Caco-2 (cell line): ENCODE results near the gene C18orf63. TPM values are rescaled to one million over a fixed set of nuclear protein-coding genes. Genes with fewer than 3 reads are reported as not detected.

Experiments
- BruUV-seq: library from RNA; stranded (reverse); fragments of 400-500 nt; replicated peaks from 2 replicates; lab custom pipeline; 2021; lab: Mats Ljungman, UMichigan
- CTCF ChIA-PET: fragments of 300-600 bp; sonication (Branson Sonifier 250); formaldehyde crosslinking; loops from one replicate; lab custom pipeline; 2022; ENCODE audit warnings: antibody characterized with exemption; lab: Charles Lee
- POLR2A ChIA-PET: fragments of 300-600 bp; sonication (Branson Sonifier 250); formaldehyde crosslinking; loops from one replicate; lab custom pipeline; 2022; ENCODE audit warnings: antibody characterized with exemption; lab: Charles Lee
- DNase-seq, 2 experiments: peaks; one replicate each; pipeline versions ENCODE4 v3.0.0 to v3.0.0-alpha.2; 2020 to 2022
- H3K27me3 ChIP-seq: replicated peaks from 2 replicates; pipeline ENCODE4 v1.6.0; 2011; ENCODE audit warnings: low read length; ENCODE audit not compliant: control insufficient read depth, insufficient read depth
- H3K36me3 ChIP-seq: 2 replicates; pipeline ENCODE4 v1.5.1; 2011; ENCODE audit warnings: low read length; ENCODE audit not compliant: control insufficient read depth, insufficient read depth
- H3K4me1 ChIP-seq: fragments of 250-450 bp; sonication (Bioruptor Pico); 2 replicates; pipeline ENCODE4 v1.5.1; 2020; ENCODE audit warnings: mild to moderate bottlenecking
- H3K4me3 ChIP-seq: 2 replicates; pipeline ENCODE4 v1.5.1; 2011; ENCODE audit warnings: low read depth, mild to moderate bottlenecking, control low read depth, low read length
- H3K9me3 ChIP-seq: fragments of 250-450 bp; sonication (Bioruptor Pico); 2 replicates; pipeline ENCODE4 v1.5.1; 2020; ENCODE audit warnings: mild to moderate bottlenecking, moderate library complexity
- H3K27ac Mint-ChIP-seq: one replicate; pipeline ENCODE4 v1.8.0; 2022; ENCODE audit warnings: mixed read lengths; ENCODE audit not compliant: unreplicated experiment
- H3K27me3 Mint-ChIP-seq: one replicate; pipeline ENCODE4 v1.8.0; 2022; ENCODE audit warnings: mixed read lengths; ENCODE audit not compliant: insufficient read depth, unreplicated experiment
- H3K36me3 Mint-ChIP-seq: one replicate; pipeline ENCODE4 v1.8.0; 2022; ENCODE audit warnings: mild to moderate bottlenecking, mixed read lengths; ENCODE audit not compliant: insufficient read depth, unreplicated experiment
- H3K4me1 Mint-ChIP-seq: one replicate; pipeline ENCODE4 v1.8.0; 2022; ENCODE audit warnings: low read depth, mixed read lengths; ENCODE audit not compliant: unreplicated experiment
- H3K4me3 Mint-ChIP-seq: one replicate; pipeline ENCODE4 v1.8.0; 2022; ENCODE audit warnings: mild to moderate bottlenecking, moderate library complexity, mixed read lengths; ENCODE audit not compliant: unreplicated experiment
- H3K9me3 Mint-ChIP-seq: one replicate; pipeline ENCODE4 v1.8.0; 2022; ENCODE audit warnings: mixed read lengths; ENCODE audit not compliant: unreplicated experiment
- CTCF ChIP-seq, 2 experiments: fragments of 200-600 bp in 1 of 2; IDR thresholded peaks; 1 replicate in 1 of 2; 2 replicates in 1 of 2; pipeline versions ENCODE4 v1.5.1 to v1.8.0; 2011 to 2022; ENCODE audit warnings: antibody characterized with exemption in 1 of 2, control low read depth in 1 of 2, inconsistent platforms in 1 of 2, low read depth in 1 of 2, low read length in 1 of 2, mild to moderate bottlenecking in 1 of 2, moderate library complexity in 1 of 2; ENCODE audit not compliant: insufficient read depth in 1 of 2, severe bottlenecking in 1 of 2, unreplicated experiment in 1 of 2
- intact Hi-C: fragments of 100-400 bp; cut with micrococcal nuclease; formaldehyde crosslinking; loops from one replicate; pipeline ENCODE4 v1.10.0; 2022; ENCODE audit not compliant: unreplicated experiment
- total RNA-seq: library from RNA; stranded (reverse); gene quantifications from 2 replicates; pipeline ENCODE4 v1.2.3, GENCODE V29; 2022

Gene C18orf63
- total RNA-seq, 1 experiment from 2014 or later: not detected

- intact Hi-C loops: no loop called here
- DNase-seq: no peak
- Mint-ChIP-seq H3K9me3 (peaks cover 18% of the 10 kb centered on the region), H3K27ac (peak overlapping the region; percentile 42), H3K4me1 (peaks cover 24% of the 10 kb centered on the region), H3K27me3 (no peaks in the 10 kb centered on the region), H3K36me3 (no peaks in the 10 kb centered on the region), H3K4me3 (peak overlapping the region; percentile 15)
- POLR2A ChIA-PET: no interaction called here
- CTCF ChIA-PET: no interaction called here
- no peak for TF ChIP-seq CTCF (IDR thresholded peaks at IDR 0.05; ENCODE audit: insufficient read depth in 1 of 2, low read depth in 1 of 2, low read length in 1 of 2, severe bottlenecking in 1 of 2, unreplicated experiment in 1 of 2)
- Histone ChIP-seq H3K27me3 (no peaks in the 10 kb centered on the region), H3K4me3 (no peak overlapping the region), H3K36me3 (no peaks in the 10 kb centered on the region), H3K9me3 (no peaks in the 10 kb centered on the region), H3K4me1 (peaks cover 13% of the 10 kb centered on the region)
- BruUV-seq: no TSS peak
Measured at GRCh38 chr18:74334242-74334893, 18.7 kb downstream of the C18orf63 start.

- ChIA-PET CTCF (no interaction called here), POLR2A (no interaction called here)
- Mint-ChIP-seq H3K4me3 (no peak overlapping the region), H3K27me3 (no peaks in the 10 kb centered on the region), H3K36me3 (no peaks in the 10 kb centered on the region), H3K4me1 (peaks cover 18% of the 10 kb centered on the region), H3K9me3 (peaks cover 18% of the 10 kb centered on the region), H3K27ac (no peak overlapping the region)
- Histone ChIP-seq H3K27me3 (no peaks in the 10 kb centered on the region), H3K36me3 (no peaks in the 10 kb centered on the region), H3K9me3 (no peaks in the 10 kb centered on the region), H3K4me3 (no peak overlapping the region), H3K4me1 (peaks cover 13% of the 10 kb centered on the region)
- no TSS peak for BruUV-seq
- intact Hi-C loops: no loop called here
- TF ChIP-seq CTCF (IDR thresholded peaks at IDR 0.05; ENCODE audit: insufficient read depth in 1 of 2, low read depth in 1 of 2, low read length in 1 of 2, severe bottlenecking in 1 of 2, unreplicated experiment in 1 of 2): no peak
- no peak for DNase-seq
Measured at GRCh38 chr18:74336656-74337055, 21.0 kb downstream of the C18orf63 start.

GRCh38 chr18:74337155-74337911, 21.7 kb downstream of the C18orf63 start:
- H3K27ac Mint-ChIP-seq: peak overlapping the region; percentile 57
- Histone ChIP-seq H3K9me3 (no peaks in the 10 kb centered on the region), H3K4me3 (no peak overlapping the region), H3K36me3 (no peaks in the 10 kb centered on the region), H3K4me1 (peaks cover 13% of the 10 kb centered on the region), H3K27me3 (no peaks in the 10 kb centered on the region)
- DNase-seq: no peak
- no peaks in the 10 kb centered on the region for H3K27me3 Mint-ChIP-seq
- BruUV-seq: no TSS peak
- TF ChIP-seq CTCF (IDR thresholded peaks at IDR 0.05; ENCODE audit: insufficient read depth in 1 of 2, low read depth in 1 of 2, low read length in 1 of 2, severe bottlenecking in 1 of 2, unreplicated experiment in 1 of 2): no peak
- H3K36me3 Mint-ChIP-seq: no peaks in the 10 kb centered on the region
- H3K9me3 Mint-ChIP-seq: peaks cover 18% of the 10 kb centered on the region
- peaks cover 18% of the 10 kb centered on the region for H3K4me1 Mint-ChIP-seq
- H3K4me3 Mint-ChIP-seq: no peak overlapping the region
- ChIA-PET CTCF (no interaction called here), POLR2A (no interaction called here)
- intact Hi-C loops: no loop called here
